ENCODE measurements around the gene CLDN9. TPM values are rescaled to one million over a fixed set of nuclear protein-coding genes. Genes with fewer than 3 reads are reported as not detected.

CLDN9 gene
- total RNA-seq, 1 donor from 2014 or later, result 0.39 TPM

GRCh38 chr16:3004319-3004718 is 8.4 kb upstream of the CLDN9 start:
- H3K4me3 Mint-ChIP-seq (ENCODE audit: unreplicated experiment), result no peak overlapping the region
- H3K9me3 Mint-ChIP-seq (ENCODE audit: unreplicated experiment), result peaks cover 1% of the 10 kb centered on the region
- peak; percentile 43 for DNase-seq
- TF ChIP-seq CTCF (IDR thresholded peaks at IDR 0.05; ENCODE audit: partially characterized antibody, unreplicated experiment), result no peak
- H3K4me1 Mint-ChIP-seq (ENCODE audit: low read depth, unreplicated experiment), result peaks cover 2% of the 10 kb centered on the region
- no peaks in the 10 kb centered on the region for H3K36me3 Mint-ChIP-seq (ENCODE audit: unreplicated experiment)
- no peak overlapping the region for H3K27ac Mint-ChIP-seq (ENCODE audit: unreplicated experiment)
- peaks cover 14% of the 10 kb centered on the region for H3K27me3 Mint-ChIP-seq (ENCODE audit: unreplicated experiment)

GRCh38 chr16:3004781-3005284 is 7.9 kb upstream of the CLDN9 start:
- peaks cover 14% of the 10 kb centered on the region for H3K27me3 Mint-ChIP-seq (ENCODE audit: unreplicated experiment)

GRCh38 chr16:3007059-3007956 is 5.4 kb upstream of the CLDN9 start:
- peaks cover 2% of the 10 kb centered on the region for H3K4me1 Mint-ChIP-seq (ENCODE audit: low read depth, unreplicated experiment)

More at GRCh38 chr16:3004781-3005284, 7.9 kb upstream of the CLDN9 start:
- DNase-seq, result no peak
- TF ChIP-seq CTCF (IDR thresholded peaks at IDR 0.05; ENCODE audit: partially characterized antibody, unreplicated experiment), result no peak
- peaks cover 1% of the 10 kb centered on the region for H3K9me3 Mint-ChIP-seq (ENCODE audit: unreplicated experiment)
- H3K36me3 Mint-ChIP-seq (ENCODE audit: unreplicated experiment), result no peaks in the 10 kb centered on the region
- peak overlapping the region; percentile 70 for H3K4me3 Mint-ChIP-seq (ENCODE audit: unreplicated experiment)
- H3K27ac Mint-ChIP-seq (ENCODE audit: unreplicated experiment), result no peak overlapping the region
- H3K4me1 Mint-ChIP-seq (ENCODE audit: low read depth, unreplicated experiment), result peaks cover 2% of the 10 kb centered on the region

GRCh38 chr16:3007957-3008689 is 4.6 kb upstream of the CLDN9 start:
- Mint-ChIP-seq H3K4me3 (ENCODE audit: unreplicated experiment) (no peak overlapping the region), H3K27ac (ENCODE audit: unreplicated experiment) (no peak overlapping the region), H3K36me3 (ENCODE audit: unreplicated experiment) (no peaks in the 10 kb centered on the region), H3K9me3 (ENCODE audit: unreplicated experiment) (peaks cover 4% of the 10 kb centered on the region), H3K27me3 (ENCODE audit: unreplicated experiment) (peaks cover 11% of the 10 kb centered on the region), H3K4me1 (ENCODE audit: low read depth, unreplicated experiment) (peaks cover 2% of the 10 kb centered on the region)
- no peak for TF ChIP-seq CTCF (IDR thresholded peaks at IDR 0.05; ENCODE audit: partially characterized antibody, unreplicated experiment)
- no peak for DNase-seq

More at GRCh38 chr16:3007059-3007956, 5.4 kb upstream of the CLDN9 start:
- no peak overlapping the region for H3K4me3 Mint-ChIP-seq (ENCODE audit: unreplicated experiment)
- no peaks in the 10 kb centered on the region for H3K36me3 Mint-ChIP-seq (ENCODE audit: unreplicated experiment)
- DNase-seq, result no peak
- H3K9me3 Mint-ChIP-seq (ENCODE audit: unreplicated experiment), result peaks cover 4% of the 10 kb centered on the region
- no peak for TF ChIP-seq CTCF (IDR thresholded peaks at IDR 0.05; ENCODE audit: partially characterized antibody, unreplicated experiment)
- peaks cover 11% of the 10 kb centered on the region for H3K27me3 Mint-ChIP-seq (ENCODE audit: unreplicated experiment)
- no peak overlapping the region for H3K27ac Mint-ChIP-seq (ENCODE audit: unreplicated experiment)

Data from glutamatergic neuron (in vitro differentiated cells).